Activated CD4-positive, alpha-beta T cell treated with anti-CD3 and anti-CD28 coated beads for 24 hours (primary cell): ENCODE measurements around the gene UCP1.

ENCODE experiments used
- DNase-seq, 2 donors: peaks; one replicate each; pipeline ENCODE4 v3.0.0-alpha.2; 2020; ENCODE audit warnings: low read depth in 2 of 2

UCP1 gene

DNA sequence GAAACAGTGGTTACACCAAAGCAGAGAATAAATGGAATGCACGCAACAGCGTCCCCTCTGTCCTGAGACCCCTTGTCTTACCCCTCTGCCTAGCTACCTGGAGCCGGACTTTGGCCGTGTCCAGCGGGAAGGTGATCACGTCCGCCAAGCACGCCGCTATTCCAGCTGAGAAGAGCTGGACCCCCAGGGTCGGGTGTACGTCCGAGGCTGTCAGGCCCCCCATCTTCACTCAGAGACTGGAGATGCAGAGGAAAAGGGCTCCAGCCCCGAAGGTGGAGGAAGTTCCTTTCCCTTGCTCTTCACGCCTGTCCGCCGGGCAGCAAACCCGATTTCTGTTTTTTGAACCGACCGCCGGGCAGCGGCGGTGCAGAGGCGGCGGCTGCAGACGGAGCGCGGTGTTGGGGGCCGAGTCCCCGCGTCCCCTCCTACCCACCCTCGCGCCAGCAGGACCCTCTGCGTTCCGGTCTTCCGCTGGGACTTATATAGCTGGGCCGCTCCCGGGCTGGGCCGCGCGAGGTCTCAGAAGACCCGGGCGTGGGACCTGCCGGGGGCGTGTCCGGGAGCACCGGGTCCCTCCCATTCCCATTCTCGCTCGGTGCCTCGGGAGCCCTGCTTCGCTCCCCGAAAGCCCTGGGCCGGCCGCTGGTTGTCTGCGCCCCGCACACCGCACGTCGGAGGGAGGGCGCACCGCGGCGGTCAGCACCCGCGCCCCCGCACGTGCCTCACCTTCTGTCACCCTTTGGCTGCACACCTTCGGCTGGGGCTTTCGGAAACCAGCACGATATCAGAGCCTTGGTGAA is at the start of gene UCP1:
Gene UCP1 (minus strand): TSS at position 455 of the 800 bp plus-strand sequence. CDS start 232 bp downstream, at position 223.
- no peak for DNase-seq

- DNase-seq: no peak
Observed at GRCh38 chr4:140617499-140618248, 48.9 kb upstream of the UCP1 start.

DNA sequence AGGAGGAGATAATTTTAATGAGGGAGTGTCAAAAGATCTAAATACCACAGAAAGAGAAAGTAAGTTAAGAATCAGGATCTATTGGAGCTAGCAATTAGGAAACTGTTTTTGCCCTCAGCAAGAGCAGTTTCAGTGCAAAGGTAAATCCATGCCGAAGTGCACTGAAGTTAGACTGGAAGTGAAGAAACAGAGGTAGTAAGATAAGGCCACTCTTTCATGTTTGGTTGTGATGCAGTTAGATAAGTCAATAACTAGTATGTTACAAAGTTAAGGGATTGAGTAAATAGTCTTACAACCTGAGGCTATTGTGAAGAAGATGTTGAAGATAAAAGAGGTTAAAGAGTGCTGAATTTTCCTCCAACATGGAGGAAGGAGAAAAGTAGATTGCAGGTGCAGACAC is 46.7 kb upstream of the UCP1 start:
- no peak for DNase-seq

GRCh38 chr4:140612357-140612756 is 43.6 kb upstream of the UCP1 start:
- no peak for DNase-seq

DNA sequence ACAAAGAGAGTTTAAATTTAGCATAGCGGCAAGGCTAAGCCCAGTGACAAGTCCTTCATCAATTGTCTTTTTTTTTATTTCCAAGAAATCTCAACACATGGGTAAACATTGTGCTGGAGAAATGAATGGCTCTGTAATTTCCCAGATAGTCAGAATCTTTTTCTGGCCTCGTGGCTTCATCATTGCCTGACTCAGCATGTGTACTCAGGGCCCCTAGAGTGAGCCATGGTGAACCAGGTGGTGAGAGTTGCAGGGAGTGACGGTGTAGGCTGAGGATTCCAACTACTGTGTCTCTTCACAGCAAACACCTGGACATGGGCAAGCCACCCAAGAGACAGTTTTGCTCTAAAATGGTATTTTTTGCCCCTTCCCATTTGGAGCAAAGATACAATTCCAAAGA is 43.1 kb upstream of the UCP1 start:
- no peak for DNase-seq

- no peak for DNase-seq
Observed at GRCh38 chr4:140609548-140610425, 41.0 kb upstream of the UCP1 start.

- DNase-seq: no peak
Observed at GRCh38 chr4:140607852-140608251, 39.1 kb upstream of the UCP1 start.

DNA sequence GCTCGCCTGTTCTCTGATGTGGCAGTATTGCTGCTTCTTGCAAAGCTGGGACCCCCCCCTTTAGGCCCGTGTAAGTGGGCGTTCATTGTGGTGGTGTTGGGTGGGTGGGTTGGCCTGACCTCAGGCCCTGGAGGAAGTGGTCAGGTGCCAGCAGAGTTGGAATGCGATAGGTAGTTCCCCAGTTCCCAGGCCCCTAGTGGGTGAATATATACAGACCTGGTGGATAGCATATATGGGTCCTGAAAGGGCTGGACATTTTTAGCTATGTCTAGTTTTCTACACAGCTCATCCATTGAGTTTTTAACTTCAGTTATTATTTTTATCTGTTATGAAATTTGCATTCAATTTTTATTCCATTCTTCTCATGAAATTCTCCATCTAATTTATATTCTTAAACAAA is 35.8 kb upstream of the UCP1 start:
- no peak for DNase-seq

GRCh38 chr4:140603286-140603685 is 34.5 kb upstream of the UCP1 start:
- DNase-seq: no peak

DNA sequence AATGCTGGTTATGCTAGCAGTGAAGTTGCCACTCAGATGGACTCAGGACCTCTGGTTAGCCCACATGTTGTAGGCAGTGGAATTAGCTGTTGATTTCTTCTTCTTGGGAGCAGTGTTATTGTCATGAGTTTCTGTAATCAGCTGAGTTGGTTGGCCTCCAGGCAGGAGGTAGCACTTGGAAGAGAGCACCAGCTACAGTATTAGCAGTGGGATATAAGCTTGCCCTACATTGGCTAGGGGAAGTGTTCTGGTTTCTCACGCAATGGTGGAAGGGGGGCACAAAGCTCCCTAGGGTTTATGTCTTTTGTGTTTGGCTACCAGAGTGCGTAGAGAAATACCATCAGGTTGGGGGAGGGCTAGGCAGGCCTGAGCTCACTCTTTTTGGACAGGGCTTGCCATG is 34.0 kb upstream of the UCP1 start:
- DNase-seq: no peak

GRCh38 chr4:140600408-140600807 is 31.6 kb upstream of the UCP1 start:
- DNase-seq: no peak

DNA sequence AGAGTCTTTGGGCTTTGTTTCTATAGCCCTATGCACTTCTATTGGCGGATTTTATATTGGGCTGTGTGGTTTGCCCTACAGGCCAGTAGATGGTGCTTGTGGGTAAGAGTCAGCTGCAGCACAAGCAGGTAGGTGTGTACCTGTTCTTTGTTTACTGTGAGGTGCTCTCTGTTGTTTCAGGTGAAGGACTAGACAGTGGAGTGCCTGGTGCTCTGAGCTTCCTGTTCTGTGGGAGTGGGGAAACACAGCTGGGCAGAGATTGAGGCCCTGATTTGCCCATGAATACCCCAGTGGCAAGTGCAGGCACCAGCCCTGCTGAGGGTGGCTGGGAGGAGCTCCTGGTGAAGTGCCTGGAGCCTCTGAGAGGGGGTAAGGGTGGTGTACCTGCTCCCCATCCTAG is 26.3 kb upstream of the UCP1 start:
- no peak for DNase-seq

GRCh38 chr4:140584439-140584838 is 15.7 kb upstream of the UCP1 start:
- no peak for DNase-seq

DNA sequence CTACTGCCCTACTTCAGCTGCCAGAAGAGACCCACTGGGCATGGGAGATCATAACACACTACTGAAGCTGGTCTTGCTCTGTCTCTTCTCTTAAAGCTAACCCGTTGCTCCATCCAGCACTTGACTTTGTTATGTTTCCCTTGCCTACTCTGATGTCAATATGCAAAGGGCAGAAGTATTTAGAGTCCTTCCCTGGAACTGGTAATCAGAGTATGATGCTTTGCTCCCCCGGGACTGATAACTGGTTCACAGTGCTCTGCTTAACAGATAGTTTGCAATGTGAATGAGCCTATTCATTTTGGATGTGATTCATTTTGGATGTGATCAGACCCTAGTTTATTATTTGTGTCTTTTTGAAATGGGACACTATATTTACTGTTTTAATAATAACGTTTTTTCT is 12.3 kb upstream of the UCP1 start:
- DNase-seq: no peak

DNA sequence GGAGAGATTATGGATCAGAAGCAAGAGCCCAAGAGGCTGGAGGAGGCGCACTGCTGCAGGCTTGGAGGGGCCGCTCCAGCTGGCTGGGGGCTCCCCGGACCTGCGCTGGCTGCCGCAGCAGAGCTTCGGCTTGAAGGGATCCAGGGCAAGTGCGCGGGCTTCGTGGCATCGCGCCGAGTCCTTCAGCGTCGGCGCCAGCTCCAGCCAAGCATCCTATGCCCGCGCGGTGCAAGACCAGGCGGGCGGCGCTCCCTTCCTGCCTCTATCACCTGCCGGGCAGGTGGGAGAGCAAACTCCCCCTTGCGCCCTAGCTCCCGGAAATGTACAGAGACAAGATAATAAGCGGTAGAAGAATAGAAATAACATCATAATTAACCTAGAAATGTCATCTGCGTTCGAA is 10.5 kb upstream of the UCP1 start:
- DNase-seq: no peak

GRCh38 chr4:140575489-140575888 is 6.7 kb upstream of the UCP1 start:
- DNase-seq: no peak

- no peak for DNase-seq
Observed at GRCh38 chr4:140571620-140572019, 2.9 kb upstream of the UCP1 start.

DNA sequence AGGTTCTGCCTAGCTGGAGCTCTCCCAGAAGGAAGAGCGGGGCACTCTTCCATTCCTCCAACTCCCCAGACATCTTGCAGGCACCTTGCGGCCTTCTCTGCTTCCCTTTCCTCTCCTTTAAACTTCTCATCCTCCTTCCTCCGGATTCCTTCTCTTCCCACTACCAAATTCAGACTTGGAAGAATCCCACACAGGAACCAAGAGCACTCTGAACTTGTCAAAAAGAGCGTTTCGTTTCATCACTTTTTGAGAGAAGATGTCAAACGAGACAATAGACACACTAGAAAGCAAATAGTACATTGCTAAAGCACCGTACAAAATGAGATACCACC is 512 bp upstream of the UCP1 start:
- DNase-seq: no peak

DNA sequence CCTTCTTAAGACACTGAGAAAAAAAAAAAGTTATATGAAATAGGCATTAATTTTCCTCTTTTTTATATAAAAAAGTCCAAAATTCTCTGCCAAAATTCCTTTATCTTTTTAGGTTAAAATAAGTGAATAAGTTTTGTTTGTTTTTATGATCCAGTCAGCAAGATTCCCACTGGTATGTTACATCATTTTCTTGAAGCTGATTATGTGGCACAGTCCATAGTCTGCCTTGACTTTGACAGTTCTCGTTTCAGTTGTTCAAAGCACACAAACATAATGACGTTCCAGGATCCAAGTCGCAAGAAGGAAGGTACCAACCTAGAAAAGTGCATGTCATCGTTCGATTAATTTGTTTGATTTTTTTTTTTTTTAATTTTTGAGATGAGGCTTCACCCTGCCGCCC is 9.1 kb downstream of the UCP1 start:
- DNase-seq: no peak

GRCh38 chr4:140557831-140558435 is 10.8 kb downstream of the UCP1 start:
- no peak for DNase-seq

GRCh38 chr4:140556372-140557085 is 12.2 kb downstream of the UCP1 start:
- peak in 1 of 2 donors; percentile 7 for DNase-seq
